Measurements from ENCODE around the gene TEX29.

The TEX29 gene

DNA sequence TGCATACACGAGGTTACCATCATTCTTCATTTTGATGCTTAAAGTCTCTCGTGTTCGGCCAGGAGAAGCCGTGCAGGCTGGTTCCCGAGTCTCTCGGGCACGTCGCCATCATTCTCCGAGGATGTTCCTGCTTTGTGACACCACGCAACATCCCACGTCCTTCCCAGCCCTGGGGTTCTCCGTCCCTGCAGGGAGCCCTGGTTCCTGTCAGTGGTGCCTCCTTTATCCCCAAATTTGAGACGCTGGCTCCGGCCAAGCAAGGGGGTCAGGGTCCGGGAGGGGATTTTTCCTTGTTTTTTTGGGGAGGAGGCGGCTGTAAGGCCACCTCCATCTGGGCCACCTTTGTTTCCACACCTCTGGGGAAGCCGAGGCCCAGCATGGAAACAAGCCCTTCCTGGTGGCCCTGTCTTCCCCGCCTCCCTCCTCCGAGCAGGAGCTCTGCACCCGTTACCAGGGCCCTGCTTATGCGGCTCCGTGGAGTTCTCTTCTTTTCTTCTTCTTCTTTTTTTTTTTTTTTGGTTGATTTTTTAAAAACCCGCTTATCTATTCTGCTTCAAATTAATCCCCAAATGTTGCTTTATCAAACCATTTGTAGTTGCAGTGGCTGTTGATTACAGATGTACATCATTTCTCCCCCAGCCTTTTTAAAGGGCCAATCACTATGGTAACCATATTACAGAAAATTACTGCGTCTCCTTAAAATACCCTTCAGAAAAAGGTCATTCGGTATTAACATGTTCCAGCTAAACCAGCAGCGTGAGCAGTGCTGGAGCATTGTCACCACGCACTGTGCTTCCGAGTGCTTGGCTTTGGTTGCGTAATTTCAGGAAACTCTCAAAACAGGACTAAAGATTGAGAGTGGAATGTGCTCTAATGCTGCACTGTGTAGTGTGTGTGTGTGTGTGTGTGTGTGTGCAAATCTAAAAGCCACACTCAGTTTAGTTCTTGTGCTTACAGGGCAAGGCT lies 50.4 kb downstream of the TEX29 start:
- CTCF ChIA-PET = no interaction called here
- H3K27ac ChIP-seq = no peak overlapping the region
- TF ChIP-seq, protein P1, sequence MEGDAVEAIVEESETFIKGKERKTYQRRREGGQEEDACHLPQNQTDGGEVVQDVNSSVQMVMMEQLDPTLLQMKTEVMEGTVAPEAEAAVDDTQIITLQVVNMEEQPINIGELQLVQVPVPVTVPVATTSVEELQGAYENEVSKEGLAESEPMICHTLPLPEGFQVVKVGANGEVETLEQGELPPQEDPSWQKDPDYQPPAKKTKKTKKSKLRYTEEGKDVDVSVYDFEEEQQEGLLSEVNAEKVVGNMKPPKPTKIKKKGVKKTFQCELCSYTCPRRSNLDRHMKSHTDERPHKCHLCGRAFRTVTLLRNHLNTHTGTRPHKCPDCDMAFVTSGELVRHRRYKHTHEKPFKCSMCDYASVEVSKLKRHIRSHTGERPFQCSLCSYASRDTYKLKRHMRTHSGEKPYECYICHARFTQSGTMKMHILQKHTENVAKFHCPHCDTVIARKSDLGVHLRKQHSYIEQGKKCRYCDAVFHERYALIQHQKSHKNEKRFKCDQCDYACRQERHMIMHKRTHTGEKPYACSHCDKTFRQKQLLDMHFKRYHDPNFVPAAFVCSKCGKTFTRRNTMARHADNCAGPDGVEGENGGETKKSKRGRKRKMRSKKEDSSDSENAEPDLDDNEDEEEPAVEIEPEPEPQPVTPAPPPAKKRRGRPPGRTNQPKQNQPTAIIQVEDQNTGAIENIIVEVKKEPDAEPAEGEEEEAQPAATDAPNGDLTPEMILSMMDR (conservative IDR thresholded peaks at IDR 0.05; ENCODE audit: low read depth) = no peak
- POLR2A ChIA-PET (ENCODE audit: low non-redundant PET) = no interaction called here
- DNase-seq (ENCODE audit: low spot score) = no peak

DNA sequence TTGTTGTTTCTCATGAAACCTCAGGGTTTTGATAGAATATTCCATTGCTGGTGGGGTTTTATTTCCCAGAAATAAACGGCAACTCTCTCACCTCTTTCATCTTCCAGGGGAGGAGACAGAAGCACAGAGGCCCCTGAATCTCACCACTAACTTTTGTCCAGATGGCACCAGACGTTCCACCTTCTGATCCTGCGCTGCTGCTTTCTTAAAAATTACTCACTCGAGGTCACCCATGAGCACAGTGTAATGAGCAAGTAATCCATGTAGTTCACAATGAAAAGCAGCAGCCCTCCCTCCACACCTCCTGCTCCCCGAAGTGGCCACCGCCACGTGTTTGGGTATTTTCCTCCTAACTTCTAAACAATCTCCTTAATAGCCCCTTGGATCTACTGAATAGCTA lies 51.3 kb downstream of the TEX29 start:
- CTCF ChIA-PET = no interaction called here
- H3K27ac ChIP-seq = no peak overlapping the region

DNA sequence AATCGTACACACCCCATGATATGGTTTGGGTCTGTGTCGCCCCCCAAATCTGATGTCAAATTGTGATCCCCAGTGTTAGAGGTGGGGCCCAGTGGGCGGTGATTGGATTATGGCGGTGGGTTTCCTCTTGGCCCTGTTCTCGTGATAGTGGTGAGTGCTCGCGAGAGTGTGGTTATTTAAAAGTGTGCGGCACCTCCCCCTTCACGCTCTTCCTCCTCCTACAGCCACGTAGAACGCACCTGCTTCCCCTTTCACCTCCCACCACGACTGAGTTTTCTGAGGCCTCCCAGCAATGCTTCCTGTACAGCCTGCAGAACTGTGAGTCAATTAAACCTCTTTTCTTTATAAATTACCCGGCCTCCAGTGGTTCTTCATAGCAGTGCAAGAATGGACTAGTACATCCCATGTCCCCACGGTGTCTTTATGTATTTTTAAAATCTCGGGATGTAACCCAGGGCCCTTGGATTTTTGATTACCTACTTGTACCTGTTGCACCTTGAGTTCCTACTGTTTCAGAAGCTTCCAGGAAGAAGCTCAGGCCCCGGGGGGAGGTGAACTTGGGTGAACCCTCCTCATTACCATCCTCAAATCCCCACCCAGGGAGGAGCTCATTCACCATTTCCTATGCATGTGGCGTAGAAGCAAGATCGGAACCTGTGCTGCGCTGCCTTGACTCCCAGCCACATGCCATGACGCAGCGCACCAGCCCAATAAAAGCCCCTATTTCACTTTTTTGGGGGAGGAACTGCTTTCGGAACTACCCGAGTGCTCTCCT lies 52.4 kb downstream of the TEX29 start:
- no peak for DNase-seq (ENCODE audit: low spot score)
- TF ChIP-seq, protein P1 (conservative IDR thresholded peaks at IDR 0.05; ENCODE audit: low read depth) = no peak
- ChIA-PET POLR2A (ENCODE audit: low non-redundant PET) (no interaction called here), CTCF (no interaction called here)
- H3K27ac ChIP-seq = no peak overlapping the region

More for the DNA sequence above, 51.3 kb downstream of the TEX29 start:
- TF ChIP-seq, protein P1 (conservative IDR thresholded peaks at IDR 0.05; ENCODE audit: low read depth) = no peak
- no peak for DNase-seq (ENCODE audit: low spot score)
- POLR2A ChIA-PET (ENCODE audit: low non-redundant PET) = no interaction called here

DNA sequence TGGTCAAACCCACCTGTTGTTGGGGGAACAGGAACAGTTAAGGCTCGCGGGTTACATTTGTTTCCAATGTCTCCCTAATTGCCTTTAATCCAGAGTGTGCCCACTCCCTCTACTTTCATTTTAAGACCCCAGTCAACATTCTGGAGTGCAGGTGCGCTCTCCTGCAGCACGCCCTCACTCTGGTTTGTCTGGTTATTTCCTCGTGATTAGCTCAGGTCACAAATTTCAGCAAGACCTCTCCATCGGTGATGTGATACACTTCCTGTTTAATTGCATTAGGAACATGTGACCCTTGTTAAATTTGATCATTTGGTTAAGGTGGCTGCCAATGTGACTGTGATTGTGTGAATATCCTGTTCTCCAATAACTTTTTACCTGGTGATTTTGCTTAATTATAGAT lies 53.0 kb downstream of the TEX29 start:
- no peak for DNase-seq (ENCODE audit: low spot score)
- POLR2A ChIA-PET (ENCODE audit: low non-redundant PET) = no interaction called here
- H3K27ac ChIP-seq = no peak overlapping the region
- TF ChIP-seq, protein P1 (conservative IDR thresholded peaks at IDR 0.05; ENCODE audit: low read depth) = no peak
- CTCF ChIA-PET = no interaction called here

DNA sequence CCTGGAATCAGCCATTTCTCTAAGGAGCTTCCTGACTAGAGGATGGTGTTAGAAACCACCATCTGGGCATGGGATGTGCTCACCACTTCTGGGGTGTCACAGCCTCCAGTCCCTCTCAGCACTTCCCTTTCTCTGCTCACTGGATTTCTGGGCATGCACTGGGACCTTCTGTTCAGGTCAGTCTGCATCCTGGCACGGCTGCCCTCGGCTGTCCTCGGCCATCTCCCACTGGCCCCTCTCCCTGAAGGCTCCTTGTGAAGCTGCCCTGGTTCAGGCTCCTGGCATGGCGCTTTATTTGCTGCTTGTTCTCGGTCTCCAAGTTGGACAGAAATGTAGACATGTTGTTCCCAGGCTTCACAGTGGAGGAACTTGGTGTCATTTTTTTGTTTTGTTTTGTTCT lies 60.0 kb downstream of the TEX29 start:
- DNase-seq (ENCODE audit: low spot score) = no peak
- no peak overlapping the region for H3K27ac ChIP-seq
- TF ChIP-seq, protein P1 (conservative IDR thresholded peaks at IDR 0.05; ENCODE audit: low read depth) = no peak
- ChIA-PET CTCF (interaction anchor here (0.6 kb wide), 1 partner anchor 34 kb away, joined by 3 read pairs; no protein-coding TSS in a partner anchor), POLR2A (ENCODE audit: low non-redundant PET) (no interaction called here)

DNA sequence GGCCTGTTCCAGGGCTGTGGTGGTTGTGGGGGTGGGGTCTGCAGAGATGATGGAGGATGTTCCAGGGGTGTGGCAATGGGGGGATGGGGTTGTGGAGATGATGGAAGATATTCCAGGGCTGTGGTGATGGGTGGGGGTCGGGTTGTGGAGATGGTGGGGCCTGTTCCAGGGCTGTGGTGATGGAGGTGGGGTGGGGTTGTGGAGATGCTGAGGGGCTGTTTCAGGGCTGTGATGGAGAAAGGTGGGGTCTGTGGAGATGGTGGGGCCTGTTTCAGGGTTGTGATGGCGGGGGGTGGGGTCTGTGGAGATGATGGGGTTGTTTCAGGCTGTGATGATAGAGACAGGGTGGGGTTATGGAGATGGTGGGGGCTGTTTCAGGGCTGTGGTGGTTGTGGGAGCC lies 62.0 kb downstream of the TEX29 start:
- POLR2A ChIA-PET (ENCODE audit: low non-redundant PET) = no interaction called here

More for the DNA sequence above, 62.0 kb downstream of the TEX29 start:
- TF ChIP-seq, protein P1 (conservative IDR thresholded peaks at IDR 0.05; ENCODE audit: low read depth) = no peak
- no peak for DNase-seq (ENCODE audit: low spot score)
- H3K27ac ChIP-seq = no peak overlapping the region
- CTCF ChIA-PET = no interaction called here

All from RWPE1 (cell line).